ENCODE data around the gene ZNF469. TPM values are rescaled to one million over a fixed set of nuclear protein-coding genes. Genes with fewer than 3 reads are reported as not detected.

Gene ZNF469
- total and polyA plus RNA-seq, 4 donors: 0.04 to 0.50 (median 0.36) TPM

GRCh38 chr16:88387180-88387765, 4.5 kb downstream of the ZNF469 start:
- no peak for DNase-seq (ENCODE audit: low spot score)
- Histone ChIP-seq H3K9me3 (ENCODE audit: control insufficient read depth in 4 of 4, low read length in 3 of 4) (no peaks in the 10 kb centered on the region), H3K9ac (ENCODE audit: low read depth in 1 of 2, low read length in 2 of 2) (no peak overlapping the region), H3K36me3 (ENCODE audit: control insufficient read depth in 4 of 4, insufficient read depth in 3 of 4, low read depth in 1 of 4, low read length in 3 of 4) (no peaks in the 10 kb centered on the region), H3K4me3 (ENCODE audit: low read depth in 1 of 3, low read length in 3 of 3) (no peak overlapping the region), H3K4me1 (ENCODE audit: control insufficient read depth in 4 of 4, insufficient read depth in 4 of 4, low read length in 3 of 4) (peaks cover 0 to 15% (median 2%) of the 10 kb centered on the region in 4 donors), H3K27ac (ENCODE audit: low read depth in 1 of 2, low read length in 2 of 2) (no peak overlapping the region), H3K27me3 (ENCODE audit: control insufficient read depth in 4 of 4, insufficient read depth in 4 of 4, low read length in 3 of 4) (peaks cover 0 to 4% (median 3%) of the 10 kb centered on the region in 4 donors)
- TF ChIP-seq TAF1 (conservative IDR thresholded peaks at IDR 0.05) (no peak), FOXA2 (IDR thresholded peaks at IDR 0.05) (no peak), HNF4G (IDR thresholded peaks at IDR 0.05) (no peak), RAD21 (IDR thresholded peaks at IDR 0.05) (no peak), FOXA1 (IDR thresholded peaks at IDR 0.05) (no peak), GABPA (IDR thresholded peaks at IDR 0.05 in 1 of 2, conservative IDR thresholded peaks at IDR 0.05 in 1 of 2) (no peak), EGR1 (IDR thresholded peaks at IDR 0.05; ENCODE audit: low read depth in 2 of 2) (no peak), HNF4A (conservative IDR thresholded peaks at IDR 0.05) (no peak), NR2F2 (IDR thresholded peaks at IDR 0.05) (no peak), ZBTB33 (IDR thresholded peaks at IDR 0.05) (no peak), CTCF (IDR thresholded peaks at IDR 0.05; ENCODE audit: low read depth, low read length, missing input control) (no peak), JUND (IDR thresholded peaks at IDR 0.05) (no peak), SP1 (IDR thresholded peaks at IDR 0.05) (no peak), RXRA (IDR thresholded peaks at IDR 0.05) (no peak)
- TF ChIP-seq, protein P1, sequence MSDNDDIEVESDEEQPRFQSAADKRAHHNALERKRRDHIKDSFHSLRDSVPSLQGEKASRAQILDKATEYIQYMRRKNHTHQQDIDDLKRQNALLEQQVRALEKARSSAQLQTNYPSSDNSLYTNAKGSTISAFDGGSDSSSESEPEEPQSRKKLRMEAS (IDR thresholded peaks at IDR 0.05): no peak
- TF ChIP-seq, protein P2, sequence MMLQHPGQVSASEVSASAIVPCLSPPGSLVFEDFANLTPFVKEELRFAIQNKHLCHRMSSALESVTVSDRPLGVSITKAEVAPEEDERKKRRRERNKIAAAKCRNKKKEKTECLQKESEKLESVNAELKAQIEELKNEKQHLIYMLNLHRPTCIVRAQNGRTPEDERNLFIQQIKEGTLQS (IDR thresholded peaks at IDR 0.05): no peak
- TF ChIP-seq, protein P3, sequence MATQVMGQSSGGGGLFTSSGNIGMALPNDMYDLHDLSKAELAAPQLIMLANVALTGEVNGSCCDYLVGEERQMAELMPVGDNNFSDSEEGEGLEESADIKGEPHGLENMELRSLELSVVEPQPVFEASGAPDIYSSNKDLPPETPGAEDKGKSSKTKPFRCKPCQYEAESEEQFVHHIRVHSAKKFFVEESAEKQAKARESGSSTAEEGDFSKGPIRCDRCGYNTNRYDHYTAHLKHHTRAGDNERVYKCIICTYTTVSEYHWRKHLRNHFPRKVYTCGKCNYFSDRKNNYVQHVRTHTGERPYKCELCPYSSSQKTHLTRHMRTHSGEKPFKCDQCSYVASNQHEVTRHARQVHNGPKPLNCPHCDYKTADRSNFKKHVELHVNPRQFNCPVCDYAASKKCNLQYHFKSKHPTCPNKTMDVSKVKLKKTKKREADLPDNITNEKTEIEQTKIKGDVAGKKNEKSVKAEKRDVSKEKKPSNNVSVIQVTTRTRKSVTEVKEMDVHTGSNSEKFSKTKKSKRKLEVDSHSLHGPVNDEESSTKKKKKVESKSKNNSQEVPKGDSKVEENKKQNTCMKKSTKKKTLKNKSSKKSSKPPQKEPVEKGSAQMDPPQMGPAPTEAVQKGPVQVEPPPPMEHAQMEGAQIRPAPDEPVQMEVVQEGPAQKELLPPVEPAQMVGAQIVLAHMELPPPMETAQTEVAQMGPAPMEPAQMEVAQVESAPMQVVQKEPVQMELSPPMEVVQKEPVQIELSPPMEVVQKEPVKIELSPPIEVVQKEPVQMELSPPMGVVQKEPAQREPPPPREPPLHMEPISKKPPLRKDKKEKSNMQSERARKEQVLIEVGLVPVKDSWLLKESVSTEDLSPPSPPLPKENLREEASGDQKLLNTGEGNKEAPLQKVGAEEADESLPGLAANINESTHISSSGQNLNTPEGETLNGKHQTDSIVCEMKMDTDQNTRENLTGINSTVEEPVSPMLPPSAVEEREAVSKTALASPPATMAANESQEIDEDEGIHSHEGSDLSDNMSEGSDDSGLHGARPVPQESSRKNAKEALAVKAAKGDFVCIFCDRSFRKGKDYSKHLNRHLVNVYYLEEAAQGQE (IDR thresholded peaks at IDR 0.05): no peak
- 78% methylated on average over 29 of the region's 29 CpGs for WGBS
